Right renal pelvis (tissue), 4 donors: ENCODE results near the gene MPND. TPM values are rescaled to one million over a fixed set of nuclear protein-coding genes. Genes with fewer than 3 reads are reported as not detected.

Experiments used
- DNase-seq, 4 donors: peaks; one replicate each; pipeline ENCODE4 v3.0.0-alpha.2; 2013; ENCODE audit warnings: low read depth in 4 of 4, low spot score in 3 of 4, missing footprints in 1 of 4
- polyA plus RNA-seq, 4 donors: library from polyadenylated mRNA; unstranded; fragments of 120-200 nt; gene quantifications; one replicate each; pipeline ENCODE4 v1.2.1, GENCODE V29; 2013; ENCODE audit not compliant: insufficient read length in 4 of 4

Gene MPND, protein sequence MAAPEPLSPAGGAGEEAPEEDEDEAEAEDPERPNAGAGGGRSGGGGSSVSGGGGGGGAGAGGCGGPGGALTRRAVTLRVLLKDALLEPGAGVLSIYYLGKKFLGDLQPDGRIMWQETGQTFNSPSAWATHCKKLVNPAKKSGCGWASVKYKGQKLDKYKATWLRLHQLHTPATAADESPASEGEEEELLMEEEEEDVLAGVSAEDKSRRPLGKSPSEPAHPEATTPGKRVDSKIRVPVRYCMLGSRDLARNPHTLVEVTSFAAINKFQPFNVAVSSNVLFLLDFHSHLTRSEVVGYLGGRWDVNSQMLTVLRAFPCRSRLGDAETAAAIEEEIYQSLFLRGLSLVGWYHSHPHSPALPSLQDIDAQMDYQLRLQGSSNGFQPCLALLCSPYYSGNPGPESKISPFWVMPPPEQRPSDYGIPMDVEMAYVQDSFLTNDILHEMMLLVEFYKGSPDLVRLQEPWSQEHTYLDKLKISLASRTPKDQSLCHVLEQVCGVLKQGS
- 10 to 100 TPM; 22.1 to 31.8 (median 23.5) TPM for polyA plus RNA-seq

DNA sequence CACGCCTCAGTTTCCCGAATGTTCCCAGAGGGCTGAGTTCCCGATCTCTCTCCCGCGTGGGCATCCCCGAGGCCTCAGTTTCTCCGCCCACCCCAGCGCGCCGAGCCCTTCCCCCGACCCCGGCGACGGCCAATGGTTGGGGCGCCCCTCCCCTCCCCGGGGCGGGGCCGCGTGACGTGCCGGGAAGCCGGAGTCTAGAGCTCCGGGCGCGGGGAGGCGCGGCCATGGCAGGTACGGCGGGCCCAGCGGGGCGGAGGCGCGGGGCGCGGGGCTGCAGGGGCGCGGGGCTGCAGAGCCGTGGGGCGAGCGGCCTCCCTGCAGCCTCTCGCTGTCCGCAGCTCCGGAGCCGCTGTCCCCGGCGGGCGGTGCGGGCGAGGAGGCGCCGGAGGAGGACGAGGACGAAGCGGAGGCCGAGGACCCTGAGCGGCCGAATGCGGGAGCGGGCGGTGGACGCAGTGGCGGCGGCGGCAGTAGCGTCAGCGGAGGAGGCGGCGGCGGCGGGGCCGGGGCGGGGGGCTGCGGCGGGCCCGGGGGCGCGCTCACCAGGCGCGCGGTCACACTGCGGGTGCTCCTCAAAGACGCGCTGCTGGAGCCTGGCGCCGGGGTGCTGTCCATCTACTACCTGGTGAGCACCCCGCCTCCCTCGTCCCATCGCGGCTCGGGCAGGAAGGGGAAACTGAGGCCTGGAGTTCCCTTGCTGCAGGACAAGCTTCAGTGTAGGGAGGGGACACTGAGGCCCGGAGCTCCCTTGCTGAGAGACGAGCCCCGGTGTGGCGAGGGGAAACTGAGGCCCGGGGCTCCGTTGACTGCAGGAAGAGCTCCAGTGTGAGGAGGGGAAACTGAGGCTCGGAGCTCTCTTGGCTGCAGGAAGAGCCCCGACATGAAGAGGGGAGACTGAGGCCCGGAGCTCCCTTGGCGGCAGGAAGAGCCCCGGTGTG lies at the start of gene MPND:
Gene MPND, plus strand, starts transcription at position 193 of the 938 bp plus-strand sequence. Its CDS starts 32 bp downstream, at position 225.
- peak; percentile 80 to 86 (median 82) for DNase-seq

DNA sequence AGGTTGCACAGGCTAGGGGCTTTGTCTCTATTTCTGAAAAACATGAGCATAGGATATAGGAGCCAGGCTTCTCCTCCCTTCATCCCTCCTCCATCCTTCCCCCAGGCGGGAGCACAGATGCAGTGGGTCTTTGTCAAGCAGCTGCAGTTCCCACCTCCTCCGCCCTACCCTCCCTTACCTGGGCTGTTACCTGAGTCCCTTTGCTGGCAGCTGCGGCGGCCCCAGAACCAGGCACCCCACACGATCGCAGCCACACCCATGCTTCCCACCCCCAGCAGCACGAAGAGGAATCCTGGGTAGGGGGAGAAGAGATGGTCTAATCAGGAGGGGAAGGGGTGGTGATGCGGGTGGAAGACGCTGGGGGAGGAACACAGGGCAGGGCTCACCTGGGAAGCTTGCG lies 49.0 kb upstream of the MPND start:
- no peak for DNase-seq

DNA sequence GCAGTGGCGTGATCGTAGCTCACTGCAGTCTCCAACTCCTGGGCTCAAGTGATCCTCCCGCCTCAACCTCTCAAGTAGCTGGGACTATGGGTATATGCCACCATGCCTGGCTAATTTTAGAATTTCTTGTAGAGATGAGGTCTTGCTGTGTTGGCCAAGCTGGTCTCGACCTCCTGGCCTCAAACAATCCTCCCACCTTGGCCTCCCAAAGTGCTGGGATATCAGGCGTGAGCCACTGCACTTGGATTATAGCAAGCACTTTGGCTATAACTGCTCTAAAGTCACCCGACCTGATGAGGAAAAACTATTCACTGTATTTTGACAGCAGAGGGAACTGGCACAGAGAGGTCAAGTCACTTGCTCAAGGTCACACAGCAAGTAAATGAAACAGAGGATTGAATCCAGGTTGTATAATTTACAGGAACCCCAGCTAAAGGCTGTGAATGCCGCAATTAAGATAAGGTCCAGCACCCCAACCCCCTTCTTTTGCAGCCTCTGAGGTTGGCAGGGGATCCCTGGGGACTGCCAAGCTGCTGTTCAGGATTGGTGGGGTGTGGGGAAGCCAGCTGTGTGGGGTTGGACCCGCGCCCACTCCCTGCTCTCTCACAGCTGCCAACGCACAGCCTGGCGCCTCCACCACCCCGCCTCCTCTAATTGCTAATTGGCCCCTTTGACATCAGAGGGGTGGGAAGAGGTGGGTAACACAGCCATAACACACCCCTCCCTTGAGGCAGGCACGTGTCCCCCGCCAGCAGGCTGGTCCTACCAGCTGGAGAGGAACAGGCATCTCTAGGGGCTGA lies 47.2 kb upstream of the MPND start:
- no peak for DNase-seq

DNA sequence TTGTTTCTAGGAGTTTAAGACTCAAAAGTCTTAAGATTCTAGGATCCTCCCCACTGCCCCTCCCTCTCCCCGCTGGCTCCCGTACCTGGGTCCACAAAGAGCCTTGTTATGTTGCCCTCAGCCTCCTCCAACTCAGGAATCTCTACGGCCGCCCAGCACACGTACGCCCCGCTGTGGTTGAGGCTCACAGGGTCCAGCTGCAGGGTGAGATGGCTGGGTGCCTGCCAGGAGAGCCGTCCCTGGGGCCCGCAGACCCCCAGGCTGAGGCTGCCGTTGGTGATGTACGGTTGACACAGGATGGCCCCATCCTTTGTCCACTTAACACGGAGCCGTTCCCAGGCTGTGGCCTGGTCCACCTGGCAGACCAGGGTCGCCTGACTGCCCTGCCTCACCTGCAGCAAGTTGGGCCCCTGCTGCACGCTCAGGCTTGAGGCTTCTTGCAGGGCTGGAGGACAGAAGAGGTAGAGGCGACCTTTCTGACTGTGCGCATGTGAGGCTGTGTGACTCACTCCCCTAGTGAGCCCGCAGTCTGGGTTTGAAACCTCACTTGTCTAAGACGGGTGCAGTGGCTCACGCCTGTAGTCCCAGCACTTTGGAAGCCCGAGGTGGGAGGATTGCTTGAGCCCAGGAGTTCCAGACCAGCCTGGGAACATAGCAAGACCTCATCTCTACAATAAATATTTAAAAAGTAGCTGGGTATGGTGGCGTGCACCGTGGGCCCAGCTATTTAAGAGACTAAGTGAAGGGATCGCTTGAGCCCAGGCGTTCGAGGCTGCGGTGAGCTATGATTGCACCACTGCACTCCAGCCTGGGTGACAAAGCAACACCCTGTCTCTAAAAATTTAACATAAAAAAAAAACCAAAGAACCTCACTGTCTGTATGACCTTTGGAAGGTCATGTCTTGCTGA lies 45.2 kb upstream of the MPND start:
- DNase-seq = no peak

DNA sequence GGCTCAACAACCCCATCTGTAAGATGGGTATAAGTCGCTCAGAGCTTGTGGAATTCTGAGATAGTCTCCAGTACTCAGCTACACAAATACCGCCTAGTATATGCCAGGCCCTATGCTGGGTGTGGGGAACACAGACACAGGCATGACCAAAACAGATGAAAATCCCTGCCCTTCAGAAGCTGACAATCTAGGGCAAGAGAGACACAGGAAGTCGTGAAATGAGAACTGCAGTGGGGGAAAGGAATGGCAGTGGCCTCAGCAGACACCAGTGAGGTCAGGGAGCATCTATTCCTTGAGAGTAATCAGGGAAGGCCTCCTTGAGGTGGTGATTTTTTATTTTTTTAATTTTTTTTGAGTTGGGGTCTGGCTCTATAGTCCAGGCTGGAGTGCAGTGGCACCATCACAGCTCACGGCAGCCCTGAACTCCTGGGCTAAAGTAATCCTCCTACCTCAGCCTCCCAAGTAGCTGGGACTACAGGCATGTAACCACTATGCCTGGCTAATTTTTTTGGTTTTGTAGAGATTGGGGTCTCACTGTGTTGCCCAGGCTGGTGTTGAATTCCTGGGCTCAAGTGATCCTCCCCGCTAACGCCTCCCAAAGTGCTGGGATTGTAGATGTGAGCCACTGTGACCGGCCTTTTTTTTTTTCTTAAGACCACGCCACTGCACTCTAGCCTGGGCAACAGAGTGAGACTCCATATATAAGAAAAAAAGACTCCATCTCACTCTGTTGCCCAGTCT lies 44.4 kb upstream of the MPND start:
- no peak for DNase-seq

DNA sequence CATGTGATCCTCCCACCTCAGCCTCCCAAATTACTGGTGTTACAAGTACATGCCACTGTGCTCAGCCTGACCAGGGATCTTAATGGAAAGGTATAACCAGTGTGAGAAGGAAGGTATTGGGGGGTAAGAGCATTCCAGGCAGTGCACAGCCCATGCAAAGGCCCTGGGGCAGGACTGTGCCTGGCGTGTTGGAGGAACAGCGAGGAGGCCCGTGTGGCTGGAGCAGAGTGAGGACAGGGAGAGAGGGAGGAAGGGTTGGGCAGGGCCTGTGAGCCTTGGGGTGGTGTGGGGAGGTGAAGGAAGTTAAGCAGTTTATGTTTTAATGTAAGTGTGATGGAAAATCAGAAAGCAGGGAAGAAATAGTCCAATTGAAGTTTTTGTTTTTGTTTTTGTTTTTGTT lies 42.8 kb upstream of the MPND start:
- no peak for DNase-seq

DNA sequence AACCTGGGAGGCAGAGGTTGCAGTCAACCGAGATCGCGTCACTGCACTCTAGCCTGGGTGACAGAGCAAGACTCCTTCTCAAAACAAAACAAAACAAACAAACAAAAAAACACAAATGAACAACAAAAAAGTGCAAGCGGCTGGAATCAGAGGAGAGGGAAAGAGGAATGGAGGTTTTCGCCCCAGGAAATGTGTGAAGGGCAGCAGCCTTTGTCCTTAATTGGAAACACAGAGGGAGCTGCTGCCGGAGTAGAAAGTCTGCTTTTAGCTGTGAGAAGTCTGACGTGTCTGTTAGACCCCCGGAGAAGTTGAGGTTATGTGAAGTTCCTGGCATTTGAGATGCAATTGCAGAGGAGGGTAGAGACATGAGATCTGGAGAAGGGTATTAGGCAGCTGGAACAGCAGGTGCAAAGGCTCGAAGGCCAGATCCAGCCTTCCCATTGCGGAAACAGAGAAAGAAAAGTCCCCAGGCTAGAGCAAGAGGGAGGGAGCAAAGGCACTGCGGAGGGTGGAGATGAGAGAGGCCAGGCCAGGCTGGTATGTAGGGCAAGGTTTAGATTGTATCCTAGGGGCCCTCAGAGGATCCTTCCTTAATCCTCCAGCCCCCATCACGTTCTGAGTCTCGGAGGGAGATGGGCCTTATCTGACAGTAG lies 41.6 kb upstream of the MPND start:
- DNase-seq = no peak

DNA sequence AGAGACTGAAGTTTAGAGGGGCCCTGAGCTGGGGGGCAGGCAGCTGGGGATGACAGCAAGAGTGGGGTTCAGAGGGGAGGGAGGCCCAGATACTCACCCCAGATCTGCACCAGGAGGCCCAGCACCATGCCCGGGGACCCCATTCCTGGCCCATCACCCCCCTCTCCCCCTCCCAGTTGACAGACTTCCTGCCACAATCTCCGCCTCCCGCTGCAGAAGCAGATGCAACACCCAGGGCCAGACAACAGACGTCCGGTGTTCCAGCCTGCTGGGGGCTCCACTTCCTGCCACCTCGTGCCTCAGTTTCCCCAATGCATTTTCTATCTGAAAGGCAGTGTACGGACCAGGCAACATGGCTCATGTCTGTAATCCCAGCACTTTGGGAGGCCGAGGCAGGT lies 41.1 kb upstream of the MPND start, which contains the start of gene TMIGD2:
Gene TMIGD2, minus strand, starts transcription at position 147 of the 398 bp plus-strand sequence. Its CDS starts 4 bp downstream, at position 143.
- DNase-seq = no peak

DNA sequence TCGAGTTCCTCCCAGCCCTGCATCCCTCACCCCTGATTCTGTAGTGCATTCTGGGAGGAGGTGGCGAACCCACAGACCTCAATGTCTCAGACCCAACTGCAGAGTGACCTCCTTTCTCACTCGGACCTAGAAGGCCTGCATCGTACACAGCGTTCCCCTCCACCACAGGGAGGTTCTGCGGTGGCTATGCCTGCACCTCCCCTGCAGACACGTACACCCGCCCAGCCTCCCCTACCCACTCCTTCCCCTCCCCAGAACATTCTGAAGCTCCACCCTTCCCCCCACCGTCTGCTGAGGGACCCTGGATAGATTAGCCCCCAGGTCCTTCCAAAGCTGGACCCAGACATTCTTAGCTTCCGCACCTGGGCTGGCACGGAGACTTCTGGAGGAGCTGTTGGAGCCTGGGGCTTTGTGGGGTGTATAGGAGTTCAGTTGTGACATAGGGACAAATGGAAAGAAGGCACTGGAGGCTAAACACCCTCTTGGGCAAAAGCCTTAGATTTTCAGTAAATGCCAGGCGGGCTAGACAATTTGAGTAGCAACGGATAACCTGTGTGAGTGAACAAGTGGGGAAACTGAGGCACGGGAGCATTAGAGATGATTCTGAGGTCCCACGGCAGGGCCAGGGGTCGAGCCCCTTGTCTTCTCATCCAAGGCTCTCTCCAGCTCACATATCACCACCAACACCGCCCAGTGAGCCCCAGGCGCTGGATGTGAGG lies 39.4 kb upstream of the MPND start:
- DNase-seq = no peak

DNA sequence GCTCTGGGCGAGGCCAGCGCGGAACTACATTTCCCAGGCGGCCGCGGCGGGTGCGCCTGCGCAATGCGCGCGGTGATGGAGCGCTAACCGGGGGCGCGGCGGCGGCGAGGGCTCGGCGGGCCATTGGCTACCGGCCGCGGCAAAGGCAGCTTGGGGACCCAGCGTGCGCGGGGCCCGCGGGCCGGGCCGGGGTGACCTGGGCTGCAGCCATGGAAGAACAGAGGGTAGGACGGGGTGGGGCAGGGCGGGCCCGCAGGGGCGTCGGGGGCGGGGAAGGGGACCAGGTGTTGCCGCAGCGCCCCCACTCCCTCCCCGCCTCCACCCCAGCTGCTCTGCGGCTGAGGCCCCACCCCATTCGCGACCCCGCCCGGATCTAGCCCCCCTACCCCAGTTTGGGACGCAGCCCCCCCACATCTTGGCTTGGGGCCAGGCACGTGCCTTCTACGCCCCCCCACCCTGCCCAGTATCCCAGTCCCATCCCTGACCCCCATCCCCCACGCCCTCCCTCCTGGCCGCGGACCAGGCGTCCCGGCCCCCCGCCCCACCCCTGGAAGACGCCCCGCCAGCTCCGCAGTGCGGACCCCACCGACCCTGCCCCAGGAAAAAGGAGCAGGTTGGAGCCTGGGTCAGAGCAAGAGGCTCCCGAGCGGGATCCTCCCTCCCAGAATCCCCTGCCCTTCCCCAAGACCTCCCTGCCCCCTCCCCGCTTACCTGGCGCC lies 38.7 kb upstream of the MPND start, which contains the start of gene FSD1:
Gene FSD1, plus strand, starts transcription at position 61 of the 719 bp plus-strand sequence. Its CDS starts 149 bp downstream, at position 210.
- no peak for DNase-seq

DNA sequence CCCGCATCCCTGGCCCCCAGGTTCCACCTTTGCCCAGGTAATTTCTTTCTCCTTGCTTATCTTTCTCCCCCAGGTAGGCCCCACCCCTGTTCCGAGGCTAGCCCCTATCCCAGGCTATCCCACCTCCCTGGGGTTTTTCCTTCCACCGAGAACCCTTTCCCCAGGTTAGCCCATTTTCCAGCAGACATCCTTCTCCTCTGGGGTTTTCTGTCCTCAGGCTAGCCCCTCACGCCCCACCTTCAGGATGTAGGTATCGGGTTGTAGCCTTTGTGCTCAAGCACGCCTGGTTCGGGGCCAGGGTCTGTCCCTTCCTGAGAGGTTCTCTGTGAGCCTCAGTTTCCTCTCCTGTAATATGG lies 38.1 kb upstream of the MPND start:
- DNase-seq = no peak

DNA sequence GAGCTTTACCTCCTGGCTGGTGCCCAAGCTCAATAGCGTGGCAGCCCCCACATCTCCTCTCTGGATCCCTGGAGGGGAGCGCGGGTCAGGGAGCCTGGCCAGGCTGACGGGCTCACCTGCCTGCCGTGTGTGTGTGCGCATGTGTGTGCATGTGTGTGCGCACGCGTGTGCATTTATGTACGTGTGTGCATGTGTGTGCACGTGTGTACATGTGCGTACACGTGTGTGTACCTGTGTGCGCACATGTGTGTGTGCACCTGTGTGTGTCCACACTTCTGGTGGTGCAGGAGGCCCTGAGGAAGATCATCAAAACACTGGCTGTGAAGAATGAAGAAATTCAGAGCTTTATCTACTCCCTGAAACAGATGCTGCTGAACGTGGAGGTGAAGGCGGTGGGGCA lies 37.7 kb upstream of the MPND start:
- no peak for DNase-seq

DNA sequence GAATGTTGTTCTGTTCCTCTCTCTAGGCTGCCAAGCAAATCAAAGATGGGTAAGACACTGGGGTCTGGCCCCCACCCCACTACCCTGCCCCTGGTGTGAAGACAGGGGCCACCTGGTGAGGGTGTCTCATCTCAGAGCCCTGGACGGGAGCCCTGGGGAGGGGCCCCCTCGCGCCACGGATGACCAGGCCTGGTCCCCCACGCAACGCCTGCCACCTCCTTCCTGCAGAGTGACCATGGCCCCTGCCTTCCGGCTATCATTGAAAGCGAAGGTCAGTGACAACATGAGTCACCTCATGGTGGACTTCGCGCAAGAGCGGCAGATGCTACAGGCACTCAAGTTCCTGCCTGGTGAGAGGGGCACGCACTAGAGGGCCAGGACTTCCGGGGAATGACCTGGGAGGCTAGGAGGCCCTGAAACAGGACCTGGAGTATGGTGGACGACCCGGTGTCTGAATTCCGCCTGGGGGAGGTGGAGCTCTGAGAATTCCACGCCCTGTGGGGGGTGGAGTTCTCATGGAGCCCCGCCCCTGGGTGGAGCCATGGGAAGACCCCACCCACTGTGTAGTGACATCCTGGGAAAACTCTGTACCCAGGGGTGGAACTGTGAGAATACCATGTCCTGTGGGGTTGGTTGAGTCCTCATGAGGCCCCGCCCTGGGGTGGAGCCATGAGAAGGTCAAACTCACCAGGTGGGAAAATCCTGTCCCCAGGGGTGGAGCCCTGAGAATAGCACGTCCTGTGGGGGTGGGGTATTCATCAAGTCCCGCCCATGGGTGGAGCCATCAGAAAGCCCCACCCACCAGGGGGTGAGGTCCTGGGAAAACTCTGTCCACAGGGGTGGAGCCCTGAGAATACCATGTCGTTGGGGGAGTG lies 32.9 kb upstream of the MPND start:
- DNase-seq = no peak

DNA sequence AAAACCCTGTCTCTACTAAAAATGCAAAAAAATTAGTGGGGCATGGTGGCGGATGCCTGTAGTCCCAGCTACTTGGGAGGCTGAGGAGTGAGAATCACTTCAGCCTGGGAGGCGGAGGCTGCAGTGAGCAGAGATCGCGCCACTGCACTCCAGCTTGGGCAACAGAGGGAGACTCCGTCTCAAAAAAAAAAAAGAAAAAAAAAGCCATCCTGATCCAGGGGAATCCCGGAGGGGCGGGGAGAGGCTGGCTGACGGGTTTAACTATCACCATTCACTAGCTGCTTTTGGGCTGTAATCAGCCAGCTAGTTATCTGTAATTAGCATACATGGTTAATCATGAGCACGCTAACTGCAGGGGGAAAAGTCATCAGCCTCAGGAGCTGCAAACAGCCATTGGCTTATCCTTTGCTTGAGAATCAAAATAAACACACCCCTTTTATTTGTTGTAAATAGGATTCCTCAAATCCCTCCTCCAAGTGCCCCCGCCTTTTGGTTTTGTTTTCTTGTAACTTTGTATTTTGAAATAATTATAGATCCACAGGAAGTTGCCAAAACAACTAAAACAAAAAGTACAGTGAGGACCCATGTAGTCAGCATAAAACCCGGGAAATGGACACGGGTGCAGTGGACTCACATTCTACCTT lies 29.4 kb upstream of the MPND start:
- DNase-seq = no peak

DNA sequence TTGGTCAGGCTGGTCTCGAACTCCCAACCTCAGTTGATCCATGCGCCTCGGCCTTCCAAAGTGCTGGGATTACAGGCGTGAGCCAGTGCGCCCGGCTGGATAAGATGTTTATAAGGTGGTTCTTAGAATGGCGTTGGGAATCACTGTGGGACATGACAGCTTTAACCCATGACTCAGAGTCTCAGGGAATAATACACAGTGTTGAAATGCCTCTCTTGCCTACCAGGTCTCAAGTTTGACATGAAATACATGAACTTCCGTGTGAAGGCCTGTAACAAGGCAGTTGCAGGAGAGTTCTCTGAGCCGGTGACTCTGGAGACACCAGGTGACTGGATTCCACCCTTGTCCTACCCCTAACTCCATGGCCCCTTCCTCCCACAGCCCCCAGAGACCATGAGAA lies 26.4 kb upstream of the MPND start:
- no peak for DNase-seq
